ENCODE measurements around the gene CETN1.

CETN1 gene

GRCh38 chr18:580154-580553 lies at the start of gene CETN1:
TSS of gene CETN1 (plus strand) at chr18:580380. CDS start at chr18:580409, 29 bp downstream.
- H3K4me3 ChIP-seq (ENCODE audit: low read depth, low read length) = no peak within 1 kb of the TSS
- TF ChIP-seq CTCF (IDR thresholded peaks at IDR 0.05; ENCODE audit: low read depth, low read length, missing control alignments) = no peak
- DNase-seq (ENCODE audit: low read depth) = no peak

- no peak overlapping the region for H3K4me3 ChIP-seq (ENCODE audit: low read depth, low read length)
- TF ChIP-seq CTCF (IDR thresholded peaks at IDR 0.05; ENCODE audit: low read depth, low read length, missing control alignments) = no peak
- DNase-seq (ENCODE audit: low read depth) = no peak
Observed at GRCh38 chr18:532018-532417, 48.2 kb upstream of the CETN1 start.

- DNase-seq (ENCODE audit: low read depth) = no peak
- no peak for TF ChIP-seq CTCF (IDR thresholded peaks at IDR 0.05; ENCODE audit: low read depth, low read length, missing control alignments)
Observed at GRCh38 chr18:532632-533031, 47.5 kb upstream of the CETN1 start.

GRCh38 chr18:533995-534601 lies 46.1 kb upstream of the CETN1 start:
- no peak overlapping the region for H3K4me3 ChIP-seq (ENCODE audit: low read depth, low read length)
- TF ChIP-seq CTCF (IDR thresholded peaks at IDR 0.05; ENCODE audit: low read depth, low read length, missing control alignments) = no peak
- DNase-seq (ENCODE audit: low read depth) = no peak

More at GRCh38 chr18:532632-533031, 47.5 kb upstream of the CETN1 start:
- no peak overlapping the region for H3K4me3 ChIP-seq (ENCODE audit: low read depth, low read length)

- no peak for DNase-seq (ENCODE audit: low read depth)
- TF ChIP-seq CTCF (IDR thresholded peaks at IDR 0.05; ENCODE audit: low read depth, low read length, missing control alignments) = no peak
Observed at GRCh38 chr18:543447-544078, 36.6 kb upstream of the CETN1 start.

GRCh38 chr18:549967-550366 lies 30.2 kb upstream of the CETN1 start:
- no peak for TF ChIP-seq CTCF (IDR thresholded peaks at IDR 0.05; ENCODE audit: low read depth, low read length, missing control alignments)
- H3K4me3 ChIP-seq (ENCODE audit: low read depth, low read length) = no peak overlapping the region
- DNase-seq (ENCODE audit: low read depth) = no peak

More at GRCh38 chr18:543447-544078, 36.6 kb upstream of the CETN1 start:
- no peak overlapping the region for H3K4me3 ChIP-seq (ENCODE audit: low read depth, low read length)

Data from GM12864 (cell line).